NCI-H2171 treated with DMSO at 0.1 percent for 48 hours (cell line): ENCODE data around the gene ADGRB3.
"Not testable (repeated sequence)": the region's sequence is repeated elsewhere in the genome, so short reads cannot be mapped to it uniquely, and the experiment has no call there.

Experiments used
- DNase-seq: peaks from one replicate; lab custom pipeline; 2025; lab: John Stamatoyannopoulos, UW

ADGRB3 gene

DNA sequence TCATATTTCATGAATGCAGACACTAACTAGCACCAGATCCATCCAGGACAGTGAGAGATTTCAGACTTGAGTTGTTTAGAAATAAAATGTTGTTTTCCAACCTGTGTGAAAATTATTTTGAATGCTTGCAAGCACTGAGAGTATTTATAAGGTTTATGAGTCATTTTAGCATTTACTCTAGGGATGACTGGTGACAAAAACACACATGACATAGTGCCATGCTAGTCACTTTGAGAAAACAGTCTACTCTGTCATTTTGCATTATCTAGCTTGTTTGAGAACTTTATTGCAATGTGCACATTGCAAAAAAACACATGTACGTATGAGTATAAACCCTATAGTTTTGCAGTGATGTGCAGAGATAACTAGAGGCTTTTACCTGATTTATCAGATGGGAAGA lies 705.1 kb downstream of the ADGRB3 start:
- no peak for DNase-seq

DNA sequence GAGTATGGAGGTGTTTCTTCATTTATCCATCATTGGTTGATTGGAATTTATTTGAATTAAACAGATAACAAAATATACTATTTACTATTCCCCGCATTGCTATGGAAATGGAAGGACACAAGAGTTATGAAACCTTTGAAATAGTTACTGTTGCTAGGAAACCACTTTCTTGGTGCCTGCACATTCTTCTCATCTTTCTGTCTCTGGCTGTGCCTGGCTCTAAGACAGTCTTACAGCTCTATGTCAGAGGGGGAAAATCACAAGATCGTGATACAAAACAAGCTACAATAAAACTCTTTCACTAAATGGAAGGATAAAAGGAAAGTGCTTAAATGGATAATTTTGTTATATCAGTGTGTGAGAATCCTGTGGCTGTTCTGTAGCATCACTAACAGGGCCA lies 708.8 kb downstream of the ADGRB3 start:
- no peak for DNase-seq

DNA sequence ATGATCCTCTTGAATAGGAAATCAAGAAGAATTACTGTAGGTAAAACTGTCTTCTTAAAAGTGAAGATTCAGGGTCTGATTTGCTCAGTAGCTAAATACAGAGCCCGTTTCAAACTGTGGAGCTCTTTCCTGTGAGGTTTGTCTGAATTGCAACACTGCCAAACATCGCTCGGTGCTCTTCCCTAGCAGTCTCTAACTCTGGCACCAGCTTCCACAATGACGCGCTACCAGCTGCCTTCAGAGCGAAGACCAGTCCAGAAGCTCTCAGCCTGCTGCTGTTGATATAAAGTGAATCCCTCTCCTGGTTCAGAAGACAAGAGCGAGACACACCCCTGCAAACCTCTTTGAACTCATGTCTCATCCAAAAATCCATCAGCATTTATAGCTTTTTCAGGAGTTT lies 714.7 kb downstream of the ADGRB3 start:
- DNase-seq, result no peak

DNA sequence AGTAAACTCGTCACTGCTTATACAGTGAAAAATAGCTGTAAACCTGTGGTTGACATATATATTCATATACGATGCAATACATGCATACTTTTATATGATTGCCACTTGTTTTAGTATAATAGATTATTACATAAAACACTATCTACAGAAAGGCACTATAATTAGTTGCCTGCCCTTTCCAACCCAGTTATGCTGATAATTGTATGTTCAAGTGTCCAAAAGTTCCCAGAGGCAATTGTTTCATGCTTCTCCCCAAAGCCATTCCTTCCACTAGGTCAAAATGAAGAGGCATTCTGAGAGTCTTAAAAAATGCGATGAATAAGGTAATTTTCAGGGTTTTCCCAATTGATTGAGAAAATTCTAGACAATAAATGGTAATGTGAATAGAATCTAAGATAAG lies 727.1 kb downstream of the ADGRB3 start:
- DNase-seq, result no peak

DNA sequence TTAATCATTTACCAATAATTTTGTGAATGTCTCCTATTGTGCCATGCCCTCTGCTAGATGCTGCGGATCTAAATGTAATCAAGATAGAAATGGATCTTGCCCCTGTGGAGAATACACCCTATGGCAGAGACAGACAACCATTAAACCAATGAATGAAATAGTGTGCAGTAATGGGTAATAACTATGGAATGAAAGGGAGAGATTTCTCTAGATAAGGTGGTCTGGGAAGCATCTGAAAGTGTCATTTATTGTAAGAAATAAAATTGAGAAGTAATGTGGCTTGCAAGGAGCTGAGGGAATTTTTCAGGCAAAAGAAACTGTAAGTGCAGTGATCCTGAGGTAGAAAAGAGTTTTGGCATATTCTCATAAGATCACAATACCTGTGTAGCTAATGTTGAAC lies 731.7 kb downstream of the ADGRB3 start:
- DNase-seq, result no peak

DNA sequence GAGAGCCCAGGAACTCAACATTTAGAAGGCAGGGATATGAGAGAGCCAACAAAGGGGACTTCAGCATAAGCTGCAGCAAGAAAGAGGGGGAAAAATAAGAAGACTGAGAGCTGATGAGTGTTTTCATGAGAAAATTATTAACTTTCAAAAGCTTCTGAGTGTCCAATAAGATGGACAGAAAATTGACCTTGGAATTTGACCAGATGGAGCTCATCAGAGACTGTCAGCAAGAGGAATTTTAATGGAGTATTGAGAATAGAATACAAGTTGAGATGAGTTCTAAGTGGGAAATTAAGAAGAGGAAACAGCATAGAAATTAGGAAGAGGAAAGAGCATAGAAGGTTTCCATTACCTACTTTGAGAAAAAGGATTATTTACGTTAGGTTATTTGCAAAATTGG lies 733.5 kb downstream of the ADGRB3 start:
- no peak for DNase-seq

DNA sequence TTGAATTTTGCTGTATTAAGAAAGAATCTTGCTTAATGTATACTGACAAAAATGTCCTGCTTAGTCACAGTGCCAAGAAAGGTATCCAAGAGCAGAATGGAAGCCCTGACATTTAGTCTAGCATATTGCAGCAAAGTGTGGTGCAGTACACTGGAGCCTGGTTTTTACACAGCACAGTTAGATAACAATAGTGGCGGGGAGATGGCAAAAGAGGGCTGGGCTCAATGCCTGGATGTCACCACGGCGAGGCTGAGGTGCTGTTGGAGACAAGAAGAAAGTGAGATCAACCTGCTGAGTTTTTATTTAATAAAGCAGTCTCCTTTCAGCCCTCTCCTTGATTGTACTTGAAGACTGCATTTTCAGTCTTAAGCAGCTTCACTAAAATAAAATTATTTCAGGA lies 735.7 kb downstream of the ADGRB3 start:
- no peak for DNase-seq

DNA sequence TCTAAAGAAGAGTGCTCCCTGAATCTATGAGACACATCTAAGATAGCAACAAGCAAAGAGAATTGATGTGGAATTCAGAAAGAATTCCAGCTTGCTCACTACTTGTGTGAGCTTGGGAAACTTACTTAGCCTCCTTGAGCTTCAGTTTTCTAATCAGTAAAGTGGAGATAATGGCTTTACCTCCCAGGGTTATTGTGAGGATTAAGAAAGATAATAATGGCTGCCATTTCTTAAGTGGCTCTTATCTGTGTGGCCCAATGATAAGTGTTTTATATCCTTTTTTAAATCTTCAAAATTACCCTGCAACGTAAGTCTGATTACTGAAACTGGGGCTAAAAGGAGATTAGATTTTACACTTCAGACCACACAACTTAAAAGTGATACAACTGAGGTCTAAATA lies 743.2 kb downstream of the ADGRB3 start:
- DNase-seq, result no peak

DNA sequence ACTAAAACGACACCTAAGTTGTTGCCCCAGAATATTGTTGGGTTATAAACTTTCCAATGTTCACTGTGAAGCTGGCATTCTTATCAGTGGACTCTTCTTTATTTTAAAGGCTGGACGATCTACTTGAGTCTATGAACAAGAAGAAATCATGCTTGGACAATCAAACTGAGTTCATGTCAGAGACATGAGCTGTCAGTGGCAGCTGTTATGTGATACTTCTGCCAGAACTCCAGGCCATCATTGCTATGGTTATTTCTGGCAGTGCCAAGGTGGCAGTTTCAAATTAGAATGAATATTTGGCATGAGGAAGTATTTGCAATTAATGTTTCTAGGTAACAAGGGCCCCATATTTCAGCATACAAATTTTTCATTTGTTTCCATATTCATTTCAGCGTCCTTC lies 744.4 kb downstream of the ADGRB3 start:
- DNase-seq, result peak; percentile 14

DNA sequence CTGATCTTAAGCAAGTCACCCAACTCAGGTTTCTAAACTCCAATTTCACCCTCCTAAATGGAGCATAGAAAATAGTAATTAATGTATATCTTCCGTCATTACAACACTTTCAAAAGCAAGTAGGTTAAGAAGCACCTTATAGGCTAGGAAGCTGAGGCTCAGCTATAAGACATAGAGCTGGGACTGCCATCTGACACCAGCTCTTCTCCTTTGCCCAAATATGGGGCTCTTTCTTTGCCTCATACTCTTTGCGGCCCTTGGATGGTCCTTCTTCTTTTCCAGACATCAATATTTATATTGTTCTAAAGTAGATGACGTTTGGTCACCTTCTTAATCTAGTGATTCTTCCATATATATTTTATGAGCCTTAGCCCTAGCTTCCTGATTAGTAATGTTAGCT lies 748.5 kb downstream of the ADGRB3 start:
- DNase-seq, result no peak

DNA sequence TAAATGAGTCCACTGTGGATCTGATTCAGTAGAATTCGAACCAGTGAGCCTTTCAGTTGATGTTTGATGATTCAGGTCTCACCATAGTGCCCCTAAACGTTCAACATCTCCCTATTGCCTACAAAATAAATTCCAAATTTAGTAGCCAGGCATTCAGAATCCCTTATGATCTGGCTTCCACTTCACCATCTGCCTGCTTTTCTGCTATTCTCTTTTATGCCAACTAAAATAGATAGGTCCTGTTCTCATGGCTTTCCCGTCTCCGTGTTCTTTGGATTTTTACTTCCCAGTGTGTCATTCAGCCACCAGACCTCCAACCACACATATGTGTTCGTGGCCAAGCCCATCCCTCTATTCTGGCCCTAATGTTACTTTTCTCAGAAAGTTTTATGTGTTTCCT lies 751.3 kb downstream of the ADGRB3 start:
- no peak for DNase-seq

DNA sequence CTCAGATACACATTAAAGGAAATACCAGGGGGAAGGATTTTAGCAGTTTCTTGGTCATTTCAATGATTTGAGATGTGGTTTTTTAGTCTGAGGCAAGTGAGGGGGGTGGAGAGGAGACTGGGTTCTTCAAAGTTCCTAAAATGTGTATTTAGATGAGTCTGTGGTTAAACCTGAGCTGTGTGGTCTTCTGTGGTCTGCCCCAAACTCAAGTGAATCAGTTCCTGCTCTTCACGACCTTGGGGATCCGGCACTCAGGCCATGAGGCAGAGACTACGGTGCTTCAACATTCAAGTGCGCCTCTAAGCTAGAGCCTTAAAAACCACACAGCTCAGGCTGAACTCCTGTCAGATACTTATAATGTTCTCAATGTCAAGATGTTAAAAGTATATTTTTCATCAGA lies 755.0 kb downstream of the ADGRB3 start:
- DNase-seq, result no peak

DNA sequence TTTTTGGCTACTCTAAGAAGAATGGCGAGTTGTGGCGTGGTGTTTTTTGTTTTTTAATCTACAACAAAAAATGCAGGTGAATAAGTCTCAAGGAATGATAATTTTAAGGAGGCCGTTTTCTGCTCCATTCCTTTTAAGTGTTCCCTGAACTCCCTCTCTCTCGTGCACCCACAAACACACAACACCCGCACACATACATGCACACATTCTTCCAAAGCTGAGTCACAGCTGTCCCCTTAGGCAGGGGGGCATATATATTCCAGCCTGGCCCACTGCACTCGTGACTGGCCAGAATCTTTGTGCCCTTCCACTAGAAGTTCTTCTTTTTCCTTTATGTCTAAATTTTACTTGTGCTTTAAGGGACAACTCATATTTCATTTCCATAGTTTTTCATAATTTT lies 756.0 kb downstream of the ADGRB3 start:
- no peak for DNase-seq

DNA sequence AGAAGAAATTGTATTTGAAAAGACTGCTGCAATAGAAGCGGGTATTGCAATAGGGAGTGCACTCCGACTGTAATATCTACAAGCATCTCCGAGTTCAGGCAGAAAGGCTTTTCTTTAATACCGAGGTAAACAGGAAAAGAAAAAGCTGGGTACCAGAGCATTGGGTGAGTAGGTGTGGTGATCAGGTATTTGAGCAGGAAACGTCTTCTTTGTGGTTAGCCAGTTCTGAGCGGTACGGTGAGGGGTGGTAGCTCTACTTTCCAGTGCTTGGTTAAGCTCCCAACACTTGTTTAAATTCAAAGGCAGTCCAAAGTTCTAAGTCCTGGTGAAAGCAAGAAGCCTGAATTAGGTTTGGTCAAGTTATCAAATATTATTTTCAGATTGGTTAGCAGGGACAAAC lies 757.7 kb downstream of the ADGRB3 start:
- no peak for DNase-seq

DNA sequence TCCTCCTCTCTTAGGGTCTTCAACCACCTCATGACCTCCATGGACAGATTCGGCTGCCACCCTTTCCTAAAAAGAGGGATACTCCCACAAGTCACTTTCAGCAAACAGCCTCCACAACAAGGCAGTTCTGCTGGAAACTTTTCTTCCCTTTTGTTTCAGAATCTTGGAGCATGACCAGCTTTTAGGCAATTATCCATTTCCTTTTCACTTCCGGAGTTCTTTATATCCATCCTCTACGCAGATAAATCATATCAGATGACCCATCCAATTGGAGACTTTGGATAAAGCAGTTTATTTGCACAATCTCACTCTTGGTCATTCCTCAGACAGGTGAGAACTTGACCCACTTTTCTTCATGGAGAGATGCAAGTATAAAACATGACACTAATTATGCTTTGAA lies 763.2 kb downstream of the ADGRB3 start:
- no peak for DNase-seq

DNA sequence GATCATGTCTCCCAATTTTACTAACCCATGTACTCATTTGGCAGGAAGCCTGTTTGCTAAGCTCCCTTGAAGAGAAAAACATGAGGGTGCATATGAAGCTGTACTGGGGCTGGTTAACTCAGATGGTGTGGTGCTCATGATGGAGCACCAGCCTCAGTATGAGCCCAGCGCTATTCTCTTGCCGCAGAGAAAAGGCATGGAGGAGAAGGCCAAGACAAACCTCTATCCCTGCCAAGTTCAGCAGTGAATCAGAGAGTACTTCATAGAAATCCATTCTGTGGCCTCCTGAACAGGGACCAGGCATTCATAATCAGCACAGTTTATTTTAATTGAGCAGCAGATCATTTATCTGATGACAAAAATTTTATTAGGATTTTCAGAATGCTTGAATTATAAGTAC lies 763.6 kb downstream of the ADGRB3 start:
- no peak for DNase-seq

DNA sequence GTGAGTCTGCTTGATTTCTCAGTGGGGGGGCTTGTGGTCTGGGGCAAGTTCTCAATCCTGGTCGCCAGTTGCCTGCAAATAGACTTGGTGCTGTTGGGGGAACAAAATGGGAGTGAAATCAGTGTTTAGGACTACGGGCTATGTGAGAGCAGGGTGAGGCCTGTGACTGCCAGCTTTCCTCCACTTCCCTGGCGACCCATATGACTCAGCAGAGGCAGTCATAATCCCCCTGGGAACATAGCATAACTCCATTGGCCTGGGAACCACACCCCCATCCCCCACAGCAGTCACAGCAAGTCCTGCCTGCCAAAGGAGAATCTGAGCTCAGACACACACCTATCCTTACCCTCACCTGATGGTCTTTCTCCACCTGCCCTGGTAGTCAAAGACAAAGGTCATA lies 773.8 kb downstream of the ADGRB3 start:
- DNase-seq, result peak; percentile 7

DNA sequence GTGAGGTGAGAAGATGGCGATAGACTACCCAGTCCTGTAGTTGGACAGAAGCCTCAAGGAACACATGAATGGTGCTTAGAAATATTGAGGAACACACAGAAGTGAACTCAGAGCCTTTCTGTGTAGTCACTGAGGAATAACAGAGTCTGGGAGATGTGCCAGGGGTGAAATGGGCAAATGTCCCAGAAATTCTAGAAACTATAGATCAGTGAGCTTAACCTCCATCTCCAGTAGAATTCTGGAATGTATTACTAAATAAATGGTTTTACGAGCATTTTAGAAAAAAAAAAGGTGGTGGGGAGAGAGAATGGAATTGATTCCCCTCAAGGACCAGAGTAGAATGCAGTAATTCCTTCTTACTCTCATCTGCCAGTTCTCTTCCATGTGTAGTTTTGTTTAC lies 781.7 kb downstream of the ADGRB3 start:
- DNase-seq, result peak; percentile 23

DNA sequence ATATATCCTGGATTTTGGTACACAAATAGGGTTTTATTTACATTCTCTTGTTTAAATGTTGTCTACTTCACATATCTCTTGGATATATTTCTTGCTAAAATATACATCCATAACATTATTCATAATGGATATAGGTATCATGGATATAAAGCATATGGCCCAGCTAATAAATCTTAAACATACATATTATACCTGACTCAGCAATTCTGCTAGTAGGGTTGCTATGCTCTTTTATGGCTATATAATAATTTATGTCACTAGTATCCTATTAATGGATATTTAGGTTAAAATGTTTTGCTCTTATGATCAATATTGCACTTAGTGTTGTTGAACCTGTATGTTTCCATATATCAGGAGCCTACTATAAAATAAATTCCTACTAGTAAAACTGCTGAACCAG lies 786.2 kb downstream of the ADGRB3 start:
- DNase-seq, result no peak

DNA sequence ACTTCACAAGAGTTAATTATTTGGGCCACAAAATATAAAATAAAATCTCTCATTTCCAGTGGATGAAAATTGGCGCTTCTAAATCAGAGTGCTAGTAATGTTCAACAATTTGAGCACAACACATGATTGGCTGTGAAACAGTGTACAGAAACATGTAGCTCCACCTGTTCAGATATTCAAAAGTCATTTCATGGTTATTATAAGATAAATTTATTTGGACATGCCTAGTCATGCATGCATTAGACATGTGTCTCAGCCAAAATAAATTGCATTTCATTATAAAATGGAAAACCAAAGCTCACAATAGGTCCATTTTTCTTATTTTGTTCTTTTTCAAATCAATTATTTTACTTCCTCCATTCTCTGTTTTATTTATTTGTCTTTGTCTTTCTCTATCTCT lies 786.9 kb downstream of the ADGRB3 start:
- peak; percentile 35 for DNase-seq

DNA sequence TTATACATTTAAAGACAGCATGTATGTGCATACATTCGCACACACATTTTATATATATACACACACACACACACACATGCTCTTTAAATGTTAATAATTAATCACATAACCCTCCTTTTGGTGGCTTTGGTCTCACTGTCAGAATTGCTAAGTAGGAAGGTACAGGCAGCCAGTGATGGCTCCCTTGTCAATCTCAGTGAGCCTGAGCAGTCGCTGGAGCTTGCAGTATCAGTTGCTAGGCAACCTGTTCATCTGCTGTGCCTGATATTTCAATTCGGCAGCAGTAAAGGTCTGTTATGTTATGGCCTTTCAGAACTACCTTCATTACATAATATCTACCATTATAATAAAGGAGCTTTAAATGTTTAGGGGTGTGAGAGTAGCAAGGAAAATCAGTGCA lies 787.4 kb downstream of the ADGRB3 start:
- DNase-seq, result peak; percentile 81

DNA sequence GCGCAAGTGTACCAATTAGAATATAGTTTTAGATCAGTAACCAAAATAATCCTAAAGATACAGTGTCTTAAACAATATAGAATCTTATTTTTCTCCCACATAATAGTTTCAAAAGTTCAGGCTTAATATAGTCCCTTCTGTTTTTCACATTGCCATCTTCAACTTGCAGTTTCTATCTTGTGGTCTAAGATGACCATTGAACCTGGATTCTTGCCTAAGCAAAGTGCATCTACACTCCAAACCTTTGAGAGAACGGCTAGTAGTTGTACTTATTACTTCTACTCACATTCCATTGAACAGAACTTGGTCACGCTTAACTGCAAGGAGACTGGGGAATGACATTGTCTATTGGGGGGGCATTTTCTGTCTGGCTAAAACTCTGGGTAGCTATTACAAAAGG lies 788.7 kb downstream of the ADGRB3 start:
- DNase-seq, result no peak

DNA sequence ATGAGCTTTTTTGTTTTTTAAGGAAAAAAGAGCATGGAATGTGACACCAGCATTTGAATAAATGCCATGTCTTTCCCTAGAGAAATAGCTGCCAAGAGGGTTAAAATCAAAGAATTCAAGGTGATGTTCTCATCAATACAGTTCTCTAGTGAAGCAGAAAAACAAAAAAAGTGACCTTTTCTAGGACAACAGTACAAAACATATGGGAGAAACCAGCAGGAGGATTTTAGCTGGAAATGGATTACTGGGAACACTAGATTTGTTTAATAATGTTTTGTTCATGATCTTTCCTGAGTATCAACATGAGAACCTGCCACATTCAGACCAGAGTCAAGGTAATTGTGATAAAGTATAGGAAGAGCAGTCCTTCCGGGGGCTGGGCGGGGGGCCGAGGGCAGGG lies 789.5 kb downstream of the ADGRB3 start:
- no peak for DNase-seq

DNA sequence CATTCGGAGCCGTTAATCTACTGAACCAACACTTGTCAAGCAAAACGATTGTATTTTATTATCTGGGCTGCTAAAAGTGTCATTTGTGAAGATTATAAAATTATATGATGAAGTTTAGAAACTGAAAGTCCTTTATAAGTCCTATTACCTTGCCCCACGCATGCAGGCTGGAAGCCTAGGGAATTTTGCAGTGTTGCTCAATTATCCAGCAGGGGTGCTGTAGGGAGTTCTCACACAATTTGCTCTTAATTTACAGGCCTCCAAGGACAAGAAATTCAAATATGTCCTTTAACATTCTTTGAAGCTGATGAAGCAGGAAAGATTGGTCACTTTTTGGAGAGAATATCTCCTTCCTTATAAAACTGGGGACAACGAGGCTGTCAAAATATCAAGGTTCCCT lies 792.8 kb downstream of the ADGRB3 start:
- DNase-seq, result no peak

DNA sequence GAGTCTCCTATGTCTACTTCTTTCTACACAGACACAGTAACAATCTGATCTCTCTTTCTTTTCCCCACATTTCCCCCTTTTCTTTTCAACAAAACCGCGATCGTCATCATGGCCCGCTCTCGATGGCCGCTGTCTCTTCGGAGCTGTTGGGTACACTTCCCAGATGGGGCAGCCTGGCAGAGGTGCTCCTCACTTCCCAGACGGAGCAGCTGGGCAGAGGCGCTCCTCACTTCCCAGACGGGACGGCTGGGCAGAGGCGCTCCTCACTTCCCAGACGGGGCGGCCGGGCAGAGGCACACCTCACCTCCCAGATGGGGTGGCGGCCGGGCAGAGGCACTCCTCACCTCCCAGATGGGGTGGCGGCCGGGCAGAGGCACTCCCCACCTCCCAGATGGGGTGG lies 797.1 kb downstream of the ADGRB3 start:
- not testable (repeated sequence) for DNase-seq
